Activated T-cell treated with anti-CD3 and anti-CD28 coated beads, Interleukin-2, amount 50 U/mL, for 4 hours (primary cell): ENCODE results near the gene PLXNA1. TPM values are rescaled to one million over a fixed set of nuclear protein-coding genes. Genes with fewer than 3 reads are reported as not detected.

Experiments used
- ATAC-seq, 2 donors: fragments of 200-7000 bp; cut with Tn5 transposase; one replicate each; pipeline ENCODE4 v1.10.0; 2021
- DNase-seq: peaks from one replicate; pipeline ENCODE4 v3.0.0-alpha.2; 2020
- H3K27me3 Mint-ChIP-seq: one replicate; pipeline ENCODE4 v1.8.0; 2021; ENCODE audit warnings: low read depth, mixed read lengths
- H3K36me3 Mint-ChIP-seq: one replicate; pipeline ENCODE4 v1.8.0; 2022; ENCODE audit warnings: mixed read lengths; ENCODE audit not compliant: insufficient read depth
- H3K4me1 Mint-ChIP-seq: one replicate; pipeline ENCODE4 v1.8.0; 2021; ENCODE audit warnings: low read depth, mixed read lengths
- H3K4me3 Mint-ChIP-seq: one replicate; pipeline ENCODE4 v1.8.0; 2021; ENCODE audit warnings: mild to moderate bottlenecking, moderate library complexity, mixed read lengths
- H3K9me3 Mint-ChIP-seq: one replicate; pipeline ENCODE4 v1.8.0; 2021; ENCODE audit warnings: mixed read lengths
- total RNA-seq, 3 donors: library from RNA; stranded (reverse); gene quantifications; one replicate each; pipeline ENCODE4 v1.2.1, GENCODE V29; 2021

The PLXNA1 gene
- total RNA-seq, 3 donors from 2014 or later: 25.6 to 33.1 (median 28.9) TPM

DNA sequence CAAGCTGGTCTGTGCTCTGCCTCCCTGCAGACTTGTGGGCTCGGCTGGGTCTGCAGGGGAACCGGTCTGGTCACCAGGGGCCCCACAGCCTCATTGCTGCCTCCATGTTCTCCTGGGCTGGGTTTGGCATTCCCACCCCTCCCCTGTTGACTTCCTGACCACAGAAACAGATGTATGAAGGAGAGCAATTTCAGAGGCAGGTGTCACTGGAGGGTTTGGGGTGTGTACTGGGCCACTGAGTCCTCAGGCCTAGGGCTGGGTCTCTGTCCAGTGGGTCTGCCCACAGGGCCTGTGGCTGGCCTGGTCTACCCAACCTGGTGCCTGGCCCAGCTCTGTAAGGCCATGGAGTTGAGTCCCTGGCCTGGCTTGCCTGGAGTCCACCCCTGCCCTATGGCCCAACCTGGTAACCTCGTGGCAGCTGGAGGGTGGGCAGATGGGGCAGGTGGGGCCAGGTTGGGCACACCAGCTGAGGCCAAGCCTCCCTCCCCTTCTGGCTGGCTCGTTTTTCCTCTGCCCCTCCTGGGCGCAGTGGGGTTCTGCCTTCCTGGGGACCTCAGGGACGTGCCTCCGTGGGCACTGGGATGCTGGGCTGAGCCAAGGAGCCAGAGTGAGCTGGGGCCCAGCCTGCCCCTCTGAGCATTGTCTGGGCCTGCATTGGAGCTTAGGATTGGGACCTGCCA is 20.8 kb downstream of the PLXNA1 start:
- no peaks in the 10 kb centered on the region for H3K4me1 Mint-ChIP-seq
- H3K9me3 Mint-ChIP-seq: no peaks in the 10 kb centered on the region

DNA sequence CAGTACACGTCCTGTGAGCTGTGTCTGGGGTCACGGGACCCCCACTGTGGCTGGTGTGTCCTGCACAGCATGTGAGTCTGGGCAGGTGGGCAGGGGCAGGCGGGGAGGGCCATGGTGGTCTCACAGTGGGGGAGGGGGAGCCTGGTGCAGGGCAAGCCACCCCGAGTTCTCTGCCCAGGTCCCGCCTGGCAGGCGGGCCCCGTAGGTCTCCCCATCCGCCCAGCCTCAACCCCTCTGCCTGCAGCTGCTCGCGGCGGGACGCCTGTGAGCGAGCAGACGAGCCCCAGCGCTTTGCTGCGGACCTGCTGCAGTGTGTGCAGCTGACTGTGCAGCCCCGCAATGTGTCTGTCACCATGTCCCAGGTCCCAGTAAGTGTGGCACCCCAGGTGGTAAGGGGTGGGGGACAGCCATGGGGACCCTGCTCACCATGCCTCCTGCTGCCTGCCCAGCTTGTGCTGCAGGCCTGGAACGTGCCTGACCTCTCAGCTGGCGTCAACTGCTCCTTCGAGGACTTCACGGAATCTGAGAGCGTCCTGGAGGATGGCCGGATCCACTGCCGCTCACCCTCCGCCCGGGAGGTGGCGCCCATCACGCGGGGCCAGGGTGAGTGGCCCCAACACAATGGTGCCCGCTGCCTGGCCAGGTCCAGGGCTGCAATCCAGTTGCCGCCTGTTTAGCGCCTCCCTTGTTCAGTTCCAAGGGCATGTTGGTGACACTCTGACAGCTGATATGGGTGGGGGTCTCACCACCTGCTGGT is 21.9 kb downstream of the PLXNA1 start:
- no peaks in the 10 kb centered on the region for H3K4me1 Mint-ChIP-seq
- H3K9me3 Mint-ChIP-seq: no peaks in the 10 kb centered on the region
- no peak for DNase-seq
- H3K4me3 Mint-ChIP-seq: no peak overlapping the region
- ATAC-seq: no peak
- H3K36me3 Mint-ChIP-seq: peaks cover 3% of the 10 kb centered on the region
- no peaks in the 10 kb centered on the region for H3K27me3 Mint-ChIP-seq

More for the DNA sequence above, 20.8 kb downstream of the PLXNA1 start:
- ATAC-seq: no peak
- DNase-seq: no peak
- no peak overlapping the region for H3K4me3 Mint-ChIP-seq
- H3K36me3 Mint-ChIP-seq: peaks cover 3% of the 10 kb centered on the region
- H3K27me3 Mint-ChIP-seq: no peaks in the 10 kb centered on the region

DNA sequence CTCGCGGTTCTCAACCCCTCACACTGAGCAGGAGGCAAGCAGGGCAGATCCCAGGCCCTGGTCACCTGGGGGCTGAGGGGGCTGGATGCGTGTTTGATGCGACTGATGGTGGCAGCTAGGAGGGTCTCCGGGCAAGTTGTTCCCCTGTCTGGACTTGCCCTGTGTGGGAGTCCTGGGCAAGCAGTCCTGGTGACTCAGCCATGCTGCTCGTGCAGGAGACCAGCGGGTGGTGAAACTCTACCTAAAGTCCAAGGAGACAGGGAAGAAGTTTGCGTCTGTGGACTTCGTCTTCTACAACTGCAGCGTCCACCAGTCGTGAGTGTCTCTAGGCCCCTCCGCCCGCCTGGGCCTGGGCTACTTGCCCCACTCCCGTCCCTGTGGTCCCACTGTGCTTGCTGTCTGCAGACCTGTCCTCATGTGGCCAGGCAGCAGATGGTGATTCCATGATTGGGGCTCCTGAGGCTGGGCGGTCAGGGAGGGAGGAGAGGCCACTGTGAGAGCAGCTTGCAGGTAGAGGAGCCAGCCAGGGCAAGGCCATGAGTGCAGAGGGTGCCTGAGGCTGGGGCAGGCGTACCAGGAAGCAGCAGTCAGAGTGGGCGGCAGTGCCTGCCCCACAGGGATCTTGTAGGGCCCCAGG is 23.1 kb downstream of the PLXNA1 start:
- Mint-ChIP-seq H3K27me3 (no peaks in the 10 kb centered on the region), H3K36me3 (peaks cover 3% of the 10 kb centered on the region), H3K4me3 (no peak overlapping the region), H3K9me3 (no peaks in the 10 kb centered on the region), H3K4me1 (no peaks in the 10 kb centered on the region)
- ATAC-seq (no peak), DNase-seq (no peak)

DNA sequence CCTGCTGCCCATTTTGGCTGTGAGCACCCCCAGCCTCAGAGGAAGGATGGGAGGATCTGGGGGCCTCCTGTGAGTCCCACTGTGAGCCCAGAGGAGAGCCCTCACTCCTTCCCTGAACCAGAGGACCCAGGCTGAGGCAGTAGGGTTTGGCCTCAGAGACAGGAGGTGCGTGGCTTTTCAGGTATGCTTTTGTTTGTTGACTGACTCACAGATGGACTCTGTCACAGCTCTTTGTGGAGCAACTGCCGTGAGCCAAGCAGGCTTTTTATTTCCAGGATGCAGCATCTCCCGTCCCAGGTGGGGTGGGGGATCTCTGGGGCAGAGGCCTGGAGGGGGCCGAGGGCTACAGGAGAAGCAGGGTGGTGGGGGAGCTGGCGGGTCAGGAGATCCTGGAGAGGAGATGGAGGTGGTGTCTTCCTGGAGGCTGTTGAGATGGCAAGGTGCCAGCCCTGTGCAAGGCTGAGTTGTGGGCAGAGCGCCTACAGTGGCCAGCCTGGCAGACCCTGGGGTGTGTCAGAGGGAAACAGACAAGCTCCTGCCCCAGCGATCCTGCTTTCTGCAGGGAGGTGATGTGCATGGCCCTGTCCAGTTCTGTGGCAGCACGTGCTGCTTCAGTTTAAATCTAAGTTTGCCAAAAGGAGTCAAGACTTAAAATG is 24.0 kb downstream of the PLXNA1 start:
- Mint-ChIP-seq H3K9me3 (no peaks in the 10 kb centered on the region), H3K27me3 (no peaks in the 10 kb centered on the region), H3K4me3 (no peak overlapping the region), H3K36me3 (peaks cover 3% of the 10 kb centered on the region), H3K4me1 (no peaks in the 10 kb centered on the region)
- ATAC-seq: no peak
- no peak for DNase-seq

DNA sequence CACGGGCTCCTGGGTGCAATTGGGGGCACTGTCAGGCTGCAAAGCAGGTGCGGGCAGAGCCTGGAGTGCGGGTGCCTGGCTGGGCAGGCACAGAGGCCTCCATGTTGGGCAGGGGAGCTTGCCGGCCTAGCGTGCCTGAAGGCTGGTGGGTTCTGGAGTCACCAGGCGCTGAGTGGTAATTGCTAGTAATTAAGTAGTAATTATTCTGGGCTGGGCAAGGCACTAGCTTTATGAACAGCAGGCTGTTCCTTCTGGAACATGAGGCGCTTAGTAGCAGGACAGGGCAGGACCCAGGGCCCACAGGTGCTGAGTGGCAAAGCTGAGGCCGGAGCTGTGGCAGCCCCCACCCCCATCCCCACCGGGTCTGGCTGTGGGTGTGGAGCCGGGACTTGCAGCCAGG is 25.3 kb downstream of the PLXNA1 start:
- Mint-ChIP-seq H3K36me3 (peaks cover 3% of the 10 kb centered on the region), H3K27me3 (no peaks in the 10 kb centered on the region), H3K4me1 (no peaks in the 10 kb centered on the region), H3K4me3 (no peak overlapping the region), H3K9me3 (no peaks in the 10 kb centered on the region)
- ATAC-seq (no peak), DNase-seq (no peak)

DNA sequence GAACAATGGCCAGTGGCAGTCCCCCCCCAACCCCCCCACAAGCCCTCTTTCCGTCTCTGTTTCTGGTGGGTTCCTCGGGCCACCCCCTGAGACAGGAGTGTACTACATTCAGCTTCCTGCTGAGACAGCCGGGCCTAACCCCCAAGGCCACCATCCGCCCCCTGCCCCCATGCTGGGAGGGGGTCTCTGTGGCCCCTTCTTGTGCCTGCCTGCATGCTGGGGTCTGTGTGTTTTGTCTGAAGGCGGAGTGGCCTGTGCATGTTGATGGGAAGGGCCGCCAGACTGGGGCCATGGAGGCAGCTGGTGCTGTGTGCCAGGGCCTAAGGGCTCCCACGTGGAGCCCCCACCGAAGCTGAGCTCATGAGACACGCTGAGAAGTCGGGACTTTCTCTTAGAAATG is 26.6 kb downstream of the PLXNA1 start:
- no peaks in the 10 kb centered on the region for H3K9me3 Mint-ChIP-seq
- peaks cover 6% of the 10 kb centered on the region for H3K36me3 Mint-ChIP-seq
- DNase-seq: no peak
- no peak overlapping the region for H3K4me3 Mint-ChIP-seq
- no peak for ATAC-seq
- no peaks in the 10 kb centered on the region for H3K27me3 Mint-ChIP-seq
- H3K4me1 Mint-ChIP-seq: no peaks in the 10 kb centered on the region

DNA sequence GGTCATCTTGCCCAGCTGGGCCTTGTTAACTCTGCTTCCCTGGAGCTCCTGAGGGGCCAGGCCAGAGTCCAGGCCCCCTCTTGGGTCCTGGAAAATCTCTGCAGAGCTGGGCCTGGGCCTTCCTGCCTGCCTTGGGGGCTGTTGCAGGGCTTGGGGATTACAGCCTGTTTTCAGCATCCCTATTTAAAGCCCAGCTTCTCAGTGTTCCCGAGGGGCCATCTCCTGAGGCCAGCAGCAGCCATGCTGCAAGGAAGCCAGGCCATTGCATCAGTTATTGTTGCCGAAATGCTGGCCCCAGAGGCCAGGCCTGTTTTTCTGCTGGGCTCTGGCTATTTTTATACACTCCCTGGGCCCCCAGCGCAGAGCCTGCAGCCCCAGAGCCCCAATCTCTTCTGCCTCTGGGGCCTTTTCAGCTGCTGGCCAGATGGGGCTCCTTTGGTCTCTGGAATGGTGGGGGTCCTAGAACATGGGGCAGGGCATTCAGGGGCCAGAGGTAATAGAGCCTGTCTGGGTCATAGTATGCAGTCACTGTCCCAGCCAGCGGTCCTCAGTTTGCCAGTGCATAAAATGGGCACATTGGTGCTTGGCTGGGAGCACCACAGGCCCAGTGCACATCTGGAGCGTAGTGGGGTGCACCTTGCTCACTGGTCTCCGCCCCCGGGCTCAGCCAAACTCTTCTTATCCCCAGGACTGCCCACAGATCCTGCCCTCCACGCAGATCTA is 28.5 kb downstream of the PLXNA1 start:
- Mint-ChIP-seq H3K4me3 (no peak overlapping the region), H3K4me1 (no peaks in the 10 kb centered on the region), H3K36me3 (peaks cover 11% of the 10 kb centered on the region), H3K27me3 (no peaks in the 10 kb centered on the region), H3K9me3 (no peaks in the 10 kb centered on the region)
- ATAC-seq (no peak), DNase-seq (no peak)

DNA sequence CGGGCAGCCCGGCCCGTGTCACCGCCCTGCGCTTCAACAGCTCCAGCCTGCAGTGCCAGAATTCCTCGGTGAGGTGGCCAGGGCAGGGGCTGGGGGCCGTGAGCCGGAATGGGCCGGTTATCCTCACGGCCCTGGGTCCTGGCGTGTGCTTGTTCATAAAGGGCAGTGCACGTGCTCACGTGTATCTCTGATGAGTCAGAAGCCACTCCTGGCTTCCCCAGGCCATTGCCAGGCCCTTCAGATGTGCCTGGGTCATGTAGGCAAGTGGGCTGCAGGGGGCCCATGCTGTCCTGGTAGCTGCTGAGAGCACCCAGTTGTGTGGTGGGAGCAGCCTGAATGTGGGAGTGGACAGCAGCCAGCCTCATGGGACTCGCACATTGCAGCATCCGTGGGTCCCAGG is 29.2 kb downstream of the PLXNA1 start:
- Mint-ChIP-seq H3K9me3 (no peaks in the 10 kb centered on the region), H3K36me3 (peaks cover 13% of the 10 kb centered on the region), H3K4me1 (no peaks in the 10 kb centered on the region), H3K27me3 (no peaks in the 10 kb centered on the region), H3K4me3 (no peak overlapping the region)
- DNase-seq: no peak
- no peak for ATAC-seq

DNA sequence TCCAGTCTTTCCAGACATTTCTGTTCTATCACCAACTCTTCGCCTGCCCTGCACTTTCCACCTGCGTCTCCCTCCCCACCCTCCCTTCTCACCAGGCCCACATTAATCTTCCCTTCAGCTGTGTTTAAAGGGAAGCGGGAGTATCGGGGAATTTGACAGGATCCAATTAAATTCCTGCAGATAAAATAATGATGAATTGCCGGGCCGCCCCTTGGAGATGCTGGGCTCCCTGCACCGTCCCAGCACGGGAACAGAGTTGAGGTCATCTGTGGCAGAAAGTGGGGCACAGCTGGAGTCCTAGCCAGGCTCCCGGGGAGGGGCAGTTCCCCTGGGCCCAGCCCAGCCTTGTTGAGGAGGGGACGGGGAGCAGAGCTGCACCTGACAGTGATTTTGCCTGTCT is 30.3 kb downstream of the PLXNA1 start:
- Mint-ChIP-seq H3K36me3 (peaks cover 17% of the 10 kb centered on the region), H3K9me3 (no peaks in the 10 kb centered on the region), H3K27me3 (no peaks in the 10 kb centered on the region), H3K4me3 (no peak overlapping the region), H3K4me1 (no peaks in the 10 kb centered on the region)
- DNase-seq (no peak), ATAC-seq (no peak)

DNA sequence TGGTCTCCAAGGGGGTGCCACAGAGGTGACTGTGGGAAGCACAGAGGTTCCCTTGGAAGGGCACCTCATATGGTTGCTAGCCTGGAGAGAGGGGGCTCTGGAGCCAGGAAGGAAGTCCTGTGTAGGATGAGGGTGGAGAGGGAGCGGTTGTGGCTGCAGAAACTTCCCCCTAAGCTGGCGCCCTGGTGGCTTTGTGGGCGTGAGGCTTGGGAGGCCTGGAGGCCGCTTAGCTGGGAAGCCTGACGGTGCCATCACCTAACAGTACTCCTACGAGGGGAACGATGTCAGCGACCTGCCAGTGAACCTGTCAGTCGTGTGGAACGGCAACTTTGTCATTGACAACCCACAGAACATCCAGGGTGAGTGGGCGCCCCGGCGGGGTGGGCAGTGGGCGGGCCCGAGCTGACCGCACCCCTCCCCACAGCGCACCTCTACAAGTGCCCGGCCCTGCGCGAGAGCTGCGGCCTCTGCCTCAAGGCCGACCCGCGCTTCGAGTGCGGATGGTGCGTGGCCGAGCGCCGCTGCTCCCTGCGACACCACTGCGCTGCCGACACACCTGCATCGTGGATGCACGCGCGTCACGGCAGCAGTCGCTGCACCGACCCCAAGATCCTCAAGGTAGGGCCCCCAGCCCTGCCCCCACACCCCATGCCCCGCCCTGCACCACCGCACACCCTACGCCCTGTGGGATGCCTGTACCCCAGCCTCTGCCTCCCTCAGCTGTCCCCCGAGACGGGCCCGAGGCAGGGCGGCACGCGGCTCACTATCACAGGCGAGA is 31.0 kb downstream of the PLXNA1 start:
- H3K4me3 Mint-ChIP-seq: no peak overlapping the region
- H3K4me1 Mint-ChIP-seq: no peaks in the 10 kb centered on the region
- peaks cover 17% of the 10 kb centered on the region for H3K36me3 Mint-ChIP-seq
- no peaks in the 10 kb centered on the region for H3K27me3 Mint-ChIP-seq
- no peaks in the 10 kb centered on the region for H3K9me3 Mint-ChIP-seq
- ATAC-seq (no peak), DNase-seq (no peak)

DNA sequence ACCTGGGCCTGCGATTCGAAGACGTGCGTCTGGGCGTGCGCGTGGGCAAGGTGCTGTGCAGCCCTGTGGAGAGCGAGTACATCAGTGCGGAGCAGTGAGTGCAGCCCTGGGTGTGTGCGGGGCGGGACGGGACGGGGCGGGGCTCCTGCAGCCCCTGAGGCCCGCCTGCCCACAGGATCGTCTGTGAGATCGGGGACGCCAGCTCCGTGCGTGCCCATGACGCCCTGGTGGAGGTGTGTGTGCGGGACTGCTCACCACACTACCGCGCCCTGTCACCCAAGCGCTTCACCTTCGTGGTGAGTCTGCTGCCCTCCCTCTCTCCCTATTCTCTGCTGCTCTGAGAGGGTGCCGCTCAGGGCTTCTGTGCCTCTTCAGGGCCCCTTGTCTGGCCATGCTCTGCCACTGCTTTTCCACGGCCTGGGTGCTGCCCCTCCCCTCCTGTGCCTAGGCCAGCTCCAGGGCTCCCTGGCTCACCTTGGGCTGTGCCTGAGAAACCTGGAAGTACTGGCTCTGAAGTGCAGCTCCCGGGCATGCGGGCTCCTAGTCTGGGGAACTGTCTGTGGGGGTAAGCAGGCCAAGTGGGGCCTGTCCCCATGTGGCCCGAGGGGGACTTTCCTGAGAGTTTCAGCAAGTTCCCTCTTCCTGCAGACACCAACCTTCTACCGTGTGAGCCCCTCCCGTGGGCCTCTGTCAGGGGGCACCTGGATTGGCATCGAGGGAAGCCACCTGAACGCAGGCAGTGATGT is 31.8 kb downstream of the PLXNA1 start:
- DNase-seq: no peak
- Mint-ChIP-seq H3K4me1 (no peaks in the 10 kb centered on the region), H3K9me3 (no peaks in the 10 kb centered on the region), H3K4me3 (no peak overlapping the region), H3K27me3 (no peaks in the 10 kb centered on the region), H3K36me3 (peaks cover 17% of the 10 kb centered on the region)
- ATAC-seq: no peak

DNA sequence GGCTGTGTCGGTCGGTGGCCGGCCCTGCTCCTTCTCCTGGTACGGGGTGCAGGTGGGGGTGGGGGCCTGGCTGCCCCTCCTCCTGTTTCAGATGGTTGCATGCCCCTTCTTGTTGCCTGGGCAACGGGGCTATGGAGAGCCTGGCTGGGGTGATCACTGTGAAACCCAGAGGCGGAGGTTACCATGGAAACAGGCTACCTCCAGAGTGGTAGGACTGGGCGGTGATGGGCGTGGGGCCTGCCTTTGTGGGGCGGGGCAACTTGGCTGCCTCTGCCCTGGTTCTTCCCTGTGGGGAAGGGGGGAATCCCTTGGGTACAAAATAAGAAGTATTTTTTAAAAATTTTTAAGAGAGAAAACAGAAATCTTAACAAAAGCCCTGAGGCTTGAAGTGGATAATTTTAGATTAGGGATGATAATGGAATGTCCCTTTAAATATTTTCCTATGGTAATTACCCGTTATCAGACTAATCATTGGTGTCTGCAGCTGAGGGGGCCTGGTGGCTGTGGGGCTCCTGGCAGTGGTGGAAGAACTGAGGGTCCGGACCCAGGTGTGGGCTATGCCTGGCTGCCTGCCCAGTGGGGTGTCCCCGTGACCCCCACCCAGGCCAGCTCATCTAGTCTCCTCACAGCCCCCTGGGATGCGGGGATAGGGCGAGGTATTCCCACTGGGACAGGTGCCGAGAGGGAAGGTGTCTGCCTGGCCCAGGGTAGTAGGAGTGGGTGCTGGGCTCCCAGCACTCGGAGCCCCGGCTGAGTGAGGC is 32.5 kb downstream of the PLXNA1 start:
- H3K4me3 Mint-ChIP-seq: no peak overlapping the region
- DNase-seq: no peak
- no peaks in the 10 kb centered on the region for H3K4me1 Mint-ChIP-seq
- ATAC-seq: no peak
- H3K36me3 Mint-ChIP-seq: peaks cover 17% of the 10 kb centered on the region
- H3K27me3 Mint-ChIP-seq: no peaks in the 10 kb centered on the region
- H3K9me3 Mint-ChIP-seq: no peaks in the 10 kb centered on the region

DNA sequence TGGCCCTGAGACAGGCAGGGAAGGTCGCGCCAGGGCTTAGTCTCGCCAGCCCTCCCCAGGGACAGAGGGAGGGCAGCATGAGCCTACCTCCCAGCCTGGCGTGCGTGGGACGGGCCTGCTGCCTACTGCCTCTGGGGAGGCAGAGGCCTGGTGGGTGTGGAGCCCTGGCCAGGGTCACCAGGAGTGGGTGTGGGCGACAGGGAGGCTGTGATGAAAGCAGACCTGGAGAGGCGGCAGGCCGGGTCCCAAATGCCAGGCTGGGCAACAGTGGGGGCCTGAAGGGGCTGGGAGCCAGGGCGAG is 33.1 kb downstream of the PLXNA1 start:
- no peaks in the 10 kb centered on the region for H3K9me3 Mint-ChIP-seq
- H3K4me3 Mint-ChIP-seq: no peak overlapping the region
- peaks cover 18% of the 10 kb centered on the region for H3K36me3 Mint-ChIP-seq
- no peak for DNase-seq
- ATAC-seq: no peak
- H3K4me1 Mint-ChIP-seq: no peaks in the 10 kb centered on the region
- H3K27me3 Mint-ChIP-seq: no peaks in the 10 kb centered on the region
